Measurements from ENCODE around the gene DMD.
A peak's percentile ranks its signal among the peaks of the same experiment; 100 is the strongest.

DMD gene

GRCh38 chrX:31265383-31265782 lies 1946.0 kb downstream of the DMD start:
- H3K4me2 ChIP-seq (ENCODE audit: low read depth, low read length, poor library complexity, severe bottlenecking), result peak overlapping the region; percentile 80
- H3K9ac ChIP-seq (ENCODE audit: low read depth, low read length, poor library complexity, severe bottlenecking), result peak overlapping the region; percentile 50
- no peaks in the 10 kb centered on the region for H3K9me3 ChIP-seq (ENCODE audit: insufficient read depth, low read depth, low read length)
- no peaks in the 10 kb centered on the region for H3K36me3 ChIP-seq (ENCODE audit: insufficient read depth, low read length)
- H3K9me2 ChIP-seq (replicated peaks; ENCODE audit: low read depth, low read length), result no peaks in the 10 kb centered on the region
- H3K4me3 ChIP-seq (ENCODE audit: low read length, poor library complexity, severe bottlenecking), result peak overlapping the region; percentile 85
- H3K79me2 ChIP-seq (ENCODE audit: insufficient read depth, low read length), result peaks cover 64% of the 10 kb centered on the region
- no peaks in the 10 kb centered on the region for H3K27me3 ChIP-seq (ENCODE audit: insufficient read depth, low read length, poor library complexity, severe bottlenecking)
- no peaks in the 10 kb centered on the region for H3F3A ChIP-seq (ENCODE audit: low read depth)
- H3K4me1 ChIP-seq (ENCODE audit: insufficient read depth, low read length, poor library complexity, severe bottlenecking), result peaks cover 20% of the 10 kb centered on the region
- no peak for TF ChIP-seq CTCF (conservative IDR thresholded peaks at IDR 0.05; ENCODE audit: low read length)
- TF ChIP-seq EZH2phosphoT487 (IDR thresholded peaks at IDR 0.05; ENCODE audit: borderline replicate concordance), result no peak
- H2AFZ ChIP-seq (ENCODE audit: low read length), result no peak overlapping the region
- peaks cover 6% of the 10 kb centered on the region for H4K20me1 ChIP-seq (ENCODE audit: insufficient read depth, low read length, poor library complexity, severe bottlenecking)

- Histone ChIP-seq H3K9ac (ENCODE audit: low read depth, low read length, poor library complexity, severe bottlenecking) (no peak overlapping the region), H3F3A (ENCODE audit: low read depth) (no peaks in the 10 kb centered on the region), H3K27me3 (ENCODE audit: insufficient read depth, low read length, poor library complexity, severe bottlenecking) (no peaks in the 10 kb centered on the region), H3K9me3 (ENCODE audit: insufficient read depth, low read depth, low read length) (no peaks in the 10 kb centered on the region), H4K20me1 (ENCODE audit: insufficient read depth, low read length, poor library complexity, severe bottlenecking) (peaks cover 6% of the 10 kb centered on the region), H3K4me2 (ENCODE audit: low read depth, low read length, poor library complexity, severe bottlenecking) (peak overlapping the region; percentile 80), H3K79me2 (ENCODE audit: insufficient read depth, low read length) (peaks cover 55% of the 10 kb centered on the region), H2AFZ (ENCODE audit: low read length) (no peak overlapping the region), H3K9me2 (replicated peaks; ENCODE audit: low read depth, low read length) (no peaks in the 10 kb centered on the region), H3K36me3 (ENCODE audit: insufficient read depth, low read length) (peaks cover 6% of the 10 kb centered on the region; the same call in 1 of the 2 replicates), H3K4me3 (ENCODE audit: low read length, poor library complexity, severe bottlenecking) (no peak overlapping the region), H3K4me1 (ENCODE audit: insufficient read depth, low read length, poor library complexity, severe bottlenecking) (peaks cover 19% of the 10 kb centered on the region)
- no peak for TF ChIP-seq CTCF (conservative IDR thresholded peaks at IDR 0.05; ENCODE audit: low read length)
- TF ChIP-seq EZH2phosphoT487 (IDR thresholded peaks at IDR 0.05; ENCODE audit: borderline replicate concordance), result no peak
These were observed 1951.0 kb downstream of the DMD start for GRCh38 chrX:31260351-31260750.

- Histone ChIP-seq H3K27me3 (ENCODE audit: insufficient read depth, low read length, poor library complexity, severe bottlenecking) (no peaks in the 10 kb centered on the region), H3K36me3 (ENCODE audit: insufficient read depth, low read length) (peaks cover 6% of the 10 kb centered on the region; the same call in 1 of the 2 replicates)
These were observed 1953.2 kb downstream of the DMD start for GRCh38 chrX:31258166-31258565.

More at GRCh38 chrX:31258166-31258565, 1953.2 kb downstream of the DMD start:
- H3K9ac ChIP-seq (ENCODE audit: low read depth, low read length, poor library complexity, severe bottlenecking), result no peak overlapping the region
- H3K4me1 ChIP-seq (ENCODE audit: insufficient read depth, low read length, poor library complexity, severe bottlenecking), result peaks cover 6% of the 10 kb centered on the region
- H2AFZ ChIP-seq (ENCODE audit: low read length), result no peak overlapping the region
- no peaks in the 10 kb centered on the region for H4K20me1 ChIP-seq (ENCODE audit: insufficient read depth, low read length, poor library complexity, severe bottlenecking)
- no peak overlapping the region for H3K4me2 ChIP-seq (ENCODE audit: low read depth, low read length, poor library complexity, severe bottlenecking)
- peaks cover 33% of the 10 kb centered on the region for H3K79me2 ChIP-seq (ENCODE audit: insufficient read depth, low read length)
- H3F3A ChIP-seq (ENCODE audit: low read depth), result no peaks in the 10 kb centered on the region
- TF ChIP-seq EZH2phosphoT487 (IDR thresholded peaks at IDR 0.05; ENCODE audit: borderline replicate concordance) (no peak), CTCF (conservative IDR thresholded peaks at IDR 0.05; ENCODE audit: low read length) (no peak)
- H3K9me2 ChIP-seq (replicated peaks; ENCODE audit: low read depth, low read length), result no peaks in the 10 kb centered on the region
- no peaks in the 10 kb centered on the region for H3K9me3 ChIP-seq (ENCODE audit: insufficient read depth, low read depth, low read length)
- H3K4me3 ChIP-seq (ENCODE audit: low read length, poor library complexity, severe bottlenecking), result no peak overlapping the region
